Adrenal gland (tissue), 5 donors: ENCODE results near the gene GLDN.

ENCODE experiments used
- CTCF ChIP-seq, 6 experiments: fragments of 450-650 bp in 4 of 6; fragments of 200-600 bp in 2 of 6; sonication (generic) in 1 of 6; IDR thresholded peaks; 1 replicate in 5 of 6; 2 replicates in 1 of 6; pipeline versions ENCODE4 v1.5.1 to v1.8.0; 2016 to 2021; ENCODE audit warnings: antibody characterized with exemption in 6 of 6, mild to moderate bottlenecking in 2 of 6, moderate library complexity in 1 of 6
- POLR2A ChIP-seq, 2 donors: fragments of 450-650 bp; IDR thresholded peaks; one replicate each; pipeline ENCODE4 v1.6.1; 2017; ENCODE audit warnings: antibody characterized with exemption in 2 of 2, mild to moderate bottlenecking in 2 of 2, moderate library complexity in 1 of 2
- donor health status: DM: no; HTN: no; CAD: no.

GRCh38 chr15:51312166-51313073 is 29.0 kb upstream of the GLDN start:
- TF ChIP-seq CTCF (IDR thresholded peaks at IDR 0.05) (no peak), POLR2A (IDR thresholded peaks at IDR 0.05) (no peak)
